Esophagus muscularis mucosa (tissue), 4 donors: ENCODE data around the gene UPK2.

Experiments used
- CTCF ChIP-seq, 3 experiments: fragments of 200-600 bp in 2 of 3; fragments of 450-650 bp in 1 of 3; sonication (generic) in 2 of 3; IDR thresholded peaks; one replicate each; pipeline ENCODE4 v1.5.1; 2017 to 2019; ENCODE audit warnings: antibody characterized with exemption in 3 of 3, mild to moderate bottlenecking in 2 of 3, moderate library complexity in 1 of 3
- EP300 ChIP-seq: sonication (generic); formaldehyde crosslinking; IDR thresholded peaks from one replicate; pipeline ENCODE4 v1.6.1; 2017; ENCODE audit warnings: antibody characterized with exemption
- POLR2A ChIP-seq: fragments of 450-650 bp; IDR thresholded peaks from one replicate; pipeline ENCODE4 v1.6.1; 2017; ENCODE audit warnings: antibody characterized with exemption, moderate library complexity, mild to moderate bottlenecking, low read depth
- POLR2AphosphoS5 ChIP-seq, 2 donors: sonication (generic); formaldehyde crosslinking; IDR thresholded peaks; one replicate each; pipeline ENCODE4 v1.6.1; 2017; ENCODE audit warnings: antibody characterized with exemption in 2 of 2

GRCh38 chr11:118998388-118998717 is 42.3 kb downstream of the UPK2 start:
- no peak for TF ChIP-seq CTCF (IDR thresholded peaks at IDR 0.05)
- no peak for TF ChIP-seq POLR2A
- no peak for TF ChIP-seq EP300
- TF ChIP-seq POLR2AphosphoS5 (IDR thresholded peaks at IDR 0.05), result no peak
